Left renal cortex interstitium (tissue), 4 donors: ENCODE measurements around the gene ITGB3. TPM values are rescaled to one million over a fixed set of nuclear protein-coding genes. Genes with fewer than 3 reads are reported as not detected.
"Not testable (repeated sequence)": the region's sequence is repeated elsewhere in the genome, so short reads cannot be mapped to it uniquely, and the experiment has no call there.

ENCODE experiments used
- DNase-seq, 4 donors: peaks; one replicate each; pipeline ENCODE4 v3.0.0-alpha.2; 2013; ENCODE audit warnings: low read depth in 4 of 4, low spot score in 2 of 4, missing footprints in 1 of 4
- polyA plus RNA-seq, 4 donors: library from polyadenylated mRNA; unstranded; fragments of 120-200 nt; gene quantifications; one replicate each; pipeline ENCODE4 v1.2.1, GENCODE V29; 2013; ENCODE audit not compliant: insufficient read length in 4 of 4

The ITGB3 gene
- polyA plus RNA-seq, 4 donors = 16.2 to 23.1 (median 17.7) TPM

- no peak for DNase-seq
Measured at GRCh38 chr17:47243737-47244598, 9.7 kb upstream of the ITGB3 start.

- no peak for DNase-seq
Measured at GRCh38 chr17:47244697-47245096, 8.9 kb upstream of the ITGB3 start.

- no peak for DNase-seq
Measured at GRCh38 chr17:47246120-47246519, 7.5 kb upstream of the ITGB3 start.

GRCh38 chr17:47250855-47251254 lies 2.8 kb upstream of the ITGB3 start:
- DNase-seq = no peak

GRCh38 chr17:47251421-47251940 lies 2.1 kb upstream of the ITGB3 start:
- no peak for DNase-seq

- no peak for DNase-seq
Measured at GRCh38 chr17:47252209-47252608, 1.4 kb upstream of the ITGB3 start.

GRCh38 chr17:47252766-47253512 lies 688 bp upstream of the ITGB3 start:
- DNase-seq = no peak

GRCh38 chr17:47254403-47254943 lies 846 bp downstream of the ITGB3 start:
- DNase-seq = no peak

- DNase-seq = no peak
Measured at GRCh38 chr17:47257651-47258339, 4.2 kb downstream of the ITGB3 start.

- DNase-seq = no peak
Measured at GRCh38 chr17:47262586-47262985, 9.0 kb downstream of the ITGB3 start.

GRCh38 chr17:47264166-47264565 lies 10.5 kb downstream of the ITGB3 start:
- DNase-seq = no peak

GRCh38 chr17:47265983-47266541 lies 12.4 kb downstream of the ITGB3 start:
- no peak for DNase-seq

- DNase-seq = no peak
Measured at GRCh38 chr17:47266782-47267181, 13.2 kb downstream of the ITGB3 start.

- DNase-seq = no peak
Measured at GRCh38 chr17:47267354-47267828, 13.8 kb downstream of the ITGB3 start.

GRCh38 chr17:47268964-47269363 lies 15.3 kb downstream of the ITGB3 start:
- not testable (repeated sequence) for DNase-seq

GRCh38 chr17:47269561-47270280 lies 16.1 kb downstream of the ITGB3 start:
- not testable (repeated sequence) for DNase-seq

- DNase-seq = no peak
Measured at GRCh38 chr17:47270946-47271705, 17.5 kb downstream of the ITGB3 start.

- no peak for DNase-seq
Measured at GRCh38 chr17:47272491-47272890, 18.9 kb downstream of the ITGB3 start.

GRCh38 chr17:47273245-47273644 lies 19.6 kb downstream of the ITGB3 start:
- DNase-seq = no peak
